ENCODE results near the gene GPR146. TPM values are rescaled to one million over a fixed set of nuclear protein-coding genes. Genes with fewer than 3 reads are reported as not detected.

The GPR146 gene
- total and polyA plus RNA-seq, 2 of the 13 experiments (the other 11 are each of a cell fraction or from before 2014, with no cell fraction given), result 2.0 to 15.9 TPM

DNA sequence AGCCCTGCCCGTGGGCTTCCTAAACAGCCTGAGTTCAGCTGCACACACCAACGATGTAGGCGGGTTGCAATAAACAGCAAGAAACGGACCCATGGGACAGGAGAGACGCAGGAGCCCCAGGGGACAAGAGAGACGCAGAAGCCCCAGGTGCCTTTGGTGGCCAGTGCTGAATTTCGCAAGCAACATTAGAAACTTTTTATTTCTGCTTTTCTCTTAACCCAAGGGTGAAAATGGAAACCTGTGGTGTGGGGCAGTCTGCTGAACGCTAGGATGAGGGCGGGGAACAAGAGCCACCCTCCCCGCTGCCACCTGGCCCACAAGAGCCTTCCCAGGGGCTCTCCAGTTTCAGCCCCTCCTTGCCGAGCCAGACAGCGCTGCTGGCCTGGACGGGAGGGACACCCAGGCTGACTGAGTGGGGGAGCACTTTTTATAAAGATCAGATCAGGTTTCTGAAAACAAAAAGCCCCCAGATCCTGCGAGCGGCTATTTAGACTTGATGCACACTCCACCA lies 20.0 kb upstream of the GPR146 start:
- peaks cover 15% of the 10 kb centered on the region for H3K79me2 ChIP-seq (ENCODE audit: insufficient read depth, low read length)
- TF ChIP-seq ZNF782 (CRISPR knock-in tag; IDR thresholded peaks at IDR 0.05; ENCODE audit: borderline replicate concordance), result no peak
- no peak for TF ChIP-seq HMGXB3 (CRISPR knock-in tag; IDR thresholded peaks at IDR 0.05; ENCODE audit: borderline replicate concordance)
- TF ChIP-seq AHDC1 (CRISPR knock-in tag; IDR thresholded peaks at IDR 0.05; ENCODE audit: borderline replicate concordance), result no peak
- no peak for TF ChIP-seq ZNF577 (CRISPR knock-in tag; IDR thresholded peaks at IDR 0.05; ENCODE audit: borderline replicate concordance, low read depth)
- no peak for TF ChIP-seq HES4 (CRISPR knock-in tag; IDR thresholded peaks at IDR 0.05; ENCODE audit: borderline replicate concordance)
- no peak for TF ChIP-seq RELA (CRISPR knock-in tag; IDR thresholded peaks at IDR 0.05)
- H2AFZ ChIP-seq (ENCODE audit: low read length), result no peak overlapping the region
- no peaks in the 10 kb centered on the region for H4K20me1 ChIP-seq (ENCODE audit: insufficient read depth, low read length)
- no TSS peak for BruUV-seq (replicated peaks)
- H3K27ac ChIP-seq (ENCODE audit: extremely low read length, insufficient read depth, low read length), result no peak overlapping the region
- no peak overlapping the region for H3K4me2 ChIP-seq (ENCODE audit: low read depth, low read length)
- ATAC-seq (no peak), FAIRE-seq (no peak), DNase-seq (ENCODE audit: low spot score) (no peak)
- ChIA-PET CTCF (ENCODE audit: low intra/inter-chr PET ratio, low total read pairs) (no interaction called here), POLR2A (interaction anchor here (1.3 kb wide), 1 partner anchor 31 kb away, joined by 5 read pairs; no protein-coding TSS in a partner anchor)
- no peaks in the 10 kb centered on the region for H3K27me3 ChIP-seq (ENCODE audit: control insufficient read depth in 1 of 2, insufficient read depth in 2 of 2, low read length in 2 of 2)
- peaks cover 21% of the 10 kb centered on the region for H3K4me1 ChIP-seq (ENCODE audit: insufficient read depth, low read length)
- H3K36me3 ChIP-seq (replicated peaks in 1 of 2; ENCODE audit: control insufficient read depth in 1 of 2, insufficient read depth in 2 of 2, low read length in 2 of 2), result peaks cover 3 to 13% of the 10 kb centered on the region in 2 experiments; a peak in 4 of 5 replicates
- in situ Hi-C loops (cut with HindIII; ENCODE audit: extremely low pct_ligation_motif_present, low pct_unique_long_range_greater_than_20kb), result no loop called here
- H3K9me3 ChIP-seq (ENCODE audit: low read length), result no peaks in the 10 kb centered on the region
- H3K9ac ChIP-seq (ENCODE audit: insufficient read depth, low read depth, low read length), result no peak overlapping the region
- WGBS (ENCODE audit: low lambda C conversion rate), result 95% methylated on average over 14 of the region's 15 CpGs
- no peak overlapping the region for H3K4me3 ChIP-seq (replicated peaks in 1 of 3; ENCODE audit: insufficient read depth in 1 of 3, low read depth in 2 of 3, low read length in 3 of 3)
- intact Hi-C loops (cut with micrococcal nuclease; ENCODE audit: unreplicated experiment), result no loop called here

Data from HepG2 (cell line).